ENCODE measurements around the gene MCTP1. TPM values are rescaled to one million over a fixed set of nuclear protein-coding genes. Genes with fewer than 3 reads are reported as not detected.

MCTP1 gene
- polyA plus RNA-seq (ENCODE audit: insufficient read length in 4 of 4): 1 to 10 TPM; 4.0 to 5.6 (median 5.0) TPM

DNA sequence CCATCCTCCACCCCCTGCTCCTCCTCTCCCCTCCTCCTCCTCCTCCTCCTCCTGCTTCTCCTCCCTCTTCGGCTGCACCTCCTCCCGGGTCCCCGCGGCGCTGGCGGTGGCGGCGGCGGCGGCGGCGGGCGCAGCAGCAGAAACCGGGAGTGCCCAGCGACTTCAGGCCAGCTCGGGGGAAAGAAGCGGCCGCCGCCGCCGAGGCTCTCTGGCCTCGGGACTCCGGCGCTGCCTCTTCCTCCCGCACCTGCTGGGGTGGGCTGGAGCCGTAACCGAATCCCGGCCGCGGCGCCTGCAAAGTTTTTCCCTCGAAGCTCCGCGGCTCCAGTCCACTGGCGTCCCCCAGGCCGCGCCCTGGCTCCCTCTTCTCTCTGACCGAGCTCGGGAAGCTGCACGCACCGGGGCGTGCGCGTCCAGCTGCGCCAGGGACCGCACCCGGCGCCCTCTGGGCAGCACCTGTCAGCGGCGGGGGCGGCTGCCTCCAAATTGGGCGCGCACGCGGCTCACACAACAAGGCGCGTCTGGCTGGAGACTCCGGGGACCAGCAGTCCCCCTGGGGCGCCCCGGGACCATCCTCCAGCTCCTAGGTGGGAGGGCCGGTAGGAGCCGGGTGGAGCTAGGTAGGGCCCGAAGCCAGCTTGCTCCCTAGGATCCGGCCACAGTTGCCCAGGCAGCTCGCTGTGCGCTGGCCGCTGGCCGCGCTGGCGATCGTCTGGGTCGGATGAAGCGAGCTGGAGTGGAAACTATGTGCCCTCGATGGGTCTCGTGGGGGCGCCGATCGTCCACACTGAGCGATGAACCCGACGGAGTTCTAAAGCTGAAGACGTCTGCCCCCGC, at the start of gene MCTP1:
MCTP1 (minus strand) TSS at position 523 of the 837 bp plus-strand sequence.
- DNase-seq (ENCODE audit: low read depth in 4 of 4, low spot score in 3 of 4): peak in 2 of 4 donors; percentile 12 to 19

DNA sequence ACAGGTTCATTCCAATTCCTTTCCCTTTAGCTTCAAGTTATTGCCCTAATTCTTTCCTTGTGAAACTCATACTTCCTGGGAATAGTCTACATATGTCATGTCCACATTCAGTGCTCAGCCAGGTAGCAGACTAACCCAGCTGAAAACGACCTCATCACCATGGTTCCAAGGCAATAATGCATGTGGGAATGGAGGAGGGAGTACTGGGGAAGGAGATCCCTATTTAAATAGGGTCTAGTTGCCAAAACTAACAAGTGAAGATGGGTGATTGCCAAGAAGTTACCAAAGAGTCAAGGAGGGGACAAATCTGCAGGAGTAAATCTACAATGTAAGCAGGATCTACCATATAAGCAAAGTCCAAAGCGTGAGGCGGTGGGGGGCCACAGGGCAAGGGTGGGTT, 47.3 kb upstream of the MCTP1 start:
- no peak for DNase-seq (ENCODE audit: low read depth in 4 of 4, low spot score in 3 of 4)

GRCh38 chr5:95331358-95331757, 46.5 kb upstream of the MCTP1 start:
- DNase-seq (ENCODE audit: low read depth in 4 of 4, low spot score in 3 of 4): no peak

GRCh38 chr5:95327211-95327610, 42.3 kb upstream of the MCTP1 start:
- DNase-seq (ENCODE audit: low read depth in 4 of 4, low spot score in 3 of 4): no peak

DNA sequence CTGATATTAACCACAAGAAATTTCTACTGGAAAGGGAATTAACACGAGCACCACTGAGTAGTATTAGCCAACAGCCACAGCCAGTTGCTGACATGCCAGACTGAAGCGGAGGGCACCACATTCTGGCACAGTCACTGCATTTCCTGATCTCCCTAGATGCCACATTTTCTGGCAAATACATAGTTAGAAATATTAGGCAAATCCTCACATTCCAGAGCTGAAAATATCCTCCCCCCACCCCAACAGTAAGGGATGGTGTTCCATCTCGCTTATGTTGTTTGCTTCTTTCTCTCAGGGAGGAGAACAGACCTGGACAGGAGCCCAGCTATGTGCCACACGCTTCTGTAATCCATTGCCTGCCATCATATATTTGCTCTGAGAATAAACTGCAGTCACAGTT, 32.8 kb upstream of the MCTP1 start:
- no peak for DNase-seq (ENCODE audit: low read depth in 4 of 4, low spot score in 3 of 4)

DNA sequence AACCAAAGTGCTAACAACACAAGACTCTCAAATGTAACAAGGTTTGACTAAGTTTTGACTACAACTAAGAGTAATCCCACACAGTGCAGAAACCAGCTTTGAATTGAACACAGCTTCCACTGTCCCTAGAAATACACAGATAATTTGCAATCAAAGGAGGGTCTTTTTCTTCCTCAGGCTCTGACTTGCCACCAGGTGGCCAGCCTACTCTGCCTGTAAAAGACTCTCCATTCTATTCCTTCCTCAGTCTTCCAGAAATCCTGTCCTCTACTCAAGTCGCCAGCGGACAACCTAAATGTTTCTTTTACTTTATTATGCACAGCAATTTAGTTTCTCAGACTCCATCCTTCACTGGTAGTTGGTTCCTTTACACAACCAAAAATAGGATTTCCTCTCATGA, 32.2 kb upstream of the MCTP1 start:
- DNase-seq (ENCODE audit: low read depth in 4 of 4, low spot score in 3 of 4): no peak

GRCh38 chr5:95304711-95305110, 19.8 kb upstream of the MCTP1 start:
- no peak for DNase-seq (ENCODE audit: low read depth in 4 of 4, low spot score in 3 of 4)

DNA sequence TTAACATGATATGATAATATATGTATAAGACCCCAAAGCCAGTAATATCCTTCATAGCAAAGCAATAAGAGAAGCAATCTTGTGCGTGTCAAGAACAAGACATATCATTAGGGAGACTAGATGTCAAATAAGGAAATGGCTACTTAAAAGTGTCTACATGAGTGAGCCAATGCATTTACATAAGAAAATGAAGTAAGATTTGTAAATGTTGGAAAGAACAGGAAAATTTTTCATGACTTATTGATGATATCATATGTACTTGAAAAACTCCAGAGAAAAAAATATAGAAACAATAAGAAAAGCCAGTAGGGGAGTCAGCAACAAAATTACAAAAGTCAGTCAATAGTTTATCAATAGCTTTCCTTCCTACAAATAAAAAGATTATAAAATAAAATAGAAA, 13.8 kb upstream of the MCTP1 start:
- DNase-seq (ENCODE audit: low read depth in 4 of 4, low spot score in 3 of 4): no peak

DNA sequence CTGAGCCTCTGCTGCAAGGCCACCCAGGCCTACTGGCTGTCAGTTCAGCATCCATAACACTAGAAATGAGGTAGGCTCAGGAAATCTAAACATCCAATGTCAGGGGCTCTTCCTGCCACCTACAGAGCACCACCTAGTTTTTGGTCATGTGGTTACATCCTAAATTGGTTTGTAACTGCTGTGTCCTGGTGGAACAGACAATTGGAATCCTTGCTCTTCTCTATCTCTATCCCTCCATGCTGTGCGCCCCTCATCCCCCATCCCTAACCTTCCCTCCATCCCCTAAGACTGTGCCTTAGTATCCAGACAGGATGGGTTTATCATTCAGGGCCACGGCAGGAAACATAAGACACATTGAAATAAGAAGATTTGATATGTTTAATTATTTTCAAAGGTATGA, 11.4 kb upstream of the MCTP1 start:
- no peak for DNase-seq (ENCODE audit: low read depth in 4 of 4, low spot score in 3 of 4)

DNA sequence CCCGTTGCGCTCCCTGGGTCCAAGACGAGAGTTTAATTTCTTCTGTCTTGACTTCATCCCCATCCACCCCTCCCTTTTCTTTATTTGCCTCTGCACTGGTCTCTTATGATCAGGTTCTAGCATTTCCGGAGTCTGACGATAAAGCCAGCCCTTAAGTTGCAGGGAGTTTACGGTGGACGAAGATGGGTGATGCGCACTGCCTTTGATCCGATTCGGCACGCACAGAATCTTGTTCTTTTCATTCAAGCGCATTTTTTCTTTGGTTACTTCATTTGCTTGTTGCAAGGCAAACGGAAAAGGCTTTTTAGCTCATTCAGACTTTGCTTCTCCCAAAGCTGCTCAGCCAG, 488 bp upstream of the MCTP1 start:
- DNase-seq (ENCODE audit: low read depth in 4 of 4, low spot score in 3 of 4): peak in 2 of 4 donors; percentile 5 to 8

DNA sequence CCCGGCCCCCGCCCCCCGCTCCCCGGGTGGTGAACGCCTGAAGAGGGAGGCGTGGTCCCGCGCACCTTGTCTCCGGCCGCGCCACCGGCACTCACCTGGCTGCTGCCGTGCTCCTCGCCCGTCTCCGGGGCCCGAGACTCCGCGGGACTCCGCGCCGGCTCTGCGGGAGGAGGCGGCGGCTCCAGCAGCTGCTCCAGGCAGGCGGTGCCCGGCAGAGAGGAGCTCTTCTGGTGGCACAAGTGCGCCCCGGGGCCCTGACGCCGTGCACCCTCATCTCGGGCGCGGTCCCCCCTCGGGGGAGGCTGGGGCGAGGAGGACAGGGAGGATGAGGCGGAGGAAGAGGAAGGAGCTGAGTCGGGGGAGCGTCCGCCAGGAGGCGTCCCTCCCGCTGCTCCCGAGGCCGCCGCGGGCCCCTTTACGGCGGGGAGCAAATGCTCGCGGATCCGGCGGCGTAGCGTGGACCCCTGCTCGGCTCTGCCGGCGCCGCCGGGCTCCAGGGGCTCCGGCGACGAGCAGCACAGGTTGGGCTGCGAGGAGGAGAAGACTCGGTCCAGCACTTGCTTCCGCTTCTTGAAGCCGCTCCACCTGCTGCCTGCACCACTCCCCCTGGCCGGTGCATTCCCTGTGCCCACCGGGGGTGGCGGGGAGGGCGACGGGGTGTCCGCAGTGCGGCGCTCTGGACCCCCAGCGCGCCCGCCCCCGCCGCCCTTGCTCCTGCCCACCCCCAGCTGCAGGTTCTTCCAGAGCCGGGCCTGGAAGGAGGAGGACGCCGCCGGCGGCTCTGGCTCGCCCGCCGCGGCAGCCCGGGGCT, 928 bp downstream of the MCTP1 start:
- DNase-seq (ENCODE audit: low read depth in 4 of 4, low spot score in 3 of 4): peak in 3 of 4 donors; percentile 16 to 32 (median 21)

GRCh38 chr5:95283022-95283615, 1.8 kb downstream of the MCTP1 start:
- no peak for DNase-seq (ENCODE audit: low read depth in 4 of 4, low spot score in 3 of 4)

DNA sequence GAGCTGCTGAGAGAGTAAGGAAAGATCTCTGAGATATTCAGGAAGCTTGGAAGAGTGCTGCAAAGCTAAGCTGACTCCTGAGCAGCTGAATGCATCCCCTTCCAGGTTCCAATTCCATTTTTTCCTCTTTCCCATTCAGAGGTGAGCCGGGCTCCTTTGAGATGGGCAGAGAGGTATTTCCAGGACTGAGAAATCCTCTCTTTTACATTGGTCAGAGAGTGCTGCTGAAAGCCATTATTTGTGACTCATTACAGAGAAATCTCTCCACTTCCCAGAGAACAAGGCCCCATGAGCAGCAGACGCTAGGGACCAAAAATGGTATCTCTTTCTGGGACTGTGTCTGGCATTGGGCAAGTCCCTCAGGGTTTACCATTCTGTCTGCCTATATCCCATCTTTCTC, 3.7 kb downstream of the MCTP1 start:
- DNase-seq (ENCODE audit: low read depth in 4 of 4, low spot score in 3 of 4): no peak

GRCh38 chr5:95280401-95281095, 4.3 kb downstream of the MCTP1 start:
- DNase-seq (ENCODE audit: low read depth in 4 of 4, low spot score in 3 of 4): no peak

GRCh38 chr5:95274011-95274410, 10.9 kb downstream of the MCTP1 start:
- no peak for DNase-seq (ENCODE audit: low read depth in 4 of 4, low spot score in 3 of 4)

- no peak for DNase-seq (ENCODE audit: low read depth in 4 of 4, low spot score in 3 of 4)
Measured at GRCh38 chr5:95272316-95272929, 12.5 kb downstream of the MCTP1 start.

DNA sequence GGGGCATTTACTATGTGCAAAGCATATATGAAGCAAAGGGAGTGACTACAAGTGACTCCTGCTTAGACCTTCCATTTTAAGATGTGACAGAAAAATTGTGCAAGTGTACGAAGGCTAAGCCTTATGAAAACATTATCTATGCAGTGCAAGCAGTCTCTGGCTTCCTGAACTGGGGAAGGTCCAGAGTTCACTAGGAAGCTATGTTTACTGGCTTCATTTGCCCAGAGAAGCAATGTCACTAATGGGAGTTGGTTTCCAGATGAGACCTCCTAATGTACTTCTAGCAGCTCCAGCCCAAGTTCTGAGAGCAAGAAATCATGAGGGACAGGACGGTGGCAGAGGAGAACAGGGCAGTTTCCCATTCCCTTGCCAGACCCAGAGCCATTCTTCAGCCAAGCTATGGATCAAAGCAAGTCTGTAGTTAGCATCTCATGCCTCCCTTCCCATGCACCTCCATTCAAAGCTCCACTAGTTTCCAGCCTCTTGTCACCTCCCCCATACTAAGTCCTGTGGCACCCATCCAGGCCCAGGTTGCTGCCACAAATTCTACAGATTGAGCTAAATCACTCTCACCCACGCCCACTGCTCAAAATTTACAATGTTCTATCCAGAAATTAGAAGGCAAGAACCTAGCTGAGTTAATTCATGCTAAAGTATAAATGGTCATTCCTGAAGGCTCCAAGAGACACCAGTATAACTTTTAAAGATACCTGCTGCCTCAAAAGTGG, 21.8 kb downstream of the MCTP1 start:
- DNase-seq (ENCODE audit: low read depth in 4 of 4, low spot score in 3 of 4): no peak

DNA sequence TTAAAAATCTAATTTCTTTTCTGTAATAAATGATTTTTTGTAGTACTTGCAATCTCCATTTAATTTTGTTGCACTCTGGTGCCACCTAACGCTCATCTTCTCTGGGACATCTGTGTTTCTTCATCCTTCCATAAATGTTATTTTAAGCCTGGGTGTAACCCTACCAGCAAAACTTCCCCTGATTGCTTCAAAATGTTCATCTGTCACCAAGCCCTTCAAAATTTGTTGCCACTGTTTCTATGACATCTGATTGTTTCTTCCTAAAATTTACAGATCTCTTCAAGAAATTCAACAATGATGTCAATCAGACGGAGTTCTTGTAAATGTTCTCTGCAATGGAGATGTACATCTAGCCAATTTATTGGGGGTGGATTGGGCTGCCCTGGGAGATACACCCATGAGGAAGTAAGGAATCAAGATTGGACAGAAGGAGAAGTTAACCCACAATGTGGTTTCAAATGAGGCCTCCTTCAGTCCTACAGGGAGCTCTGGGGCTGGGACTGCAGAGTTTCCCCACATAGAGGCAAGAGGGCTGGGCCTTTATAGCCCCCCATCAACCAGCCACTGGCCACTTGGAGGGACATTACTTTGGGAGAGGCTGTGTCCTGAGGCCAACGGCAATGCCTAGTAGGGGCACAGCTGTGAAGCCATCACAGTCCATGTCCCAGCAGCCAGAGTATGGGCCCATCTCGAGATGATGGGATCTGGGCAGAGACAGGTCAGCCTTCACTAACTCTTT, 23.3 kb downstream of the MCTP1 start:
- peak in 1 of 4 donors; percentile 14 for DNase-seq (ENCODE audit: low read depth in 4 of 4, low spot score in 3 of 4)

GRCh38 chr5:95256991-95257390, 27.9 kb downstream of the MCTP1 start:
- DNase-seq (ENCODE audit: low read depth in 4 of 4, low spot score in 3 of 4): no peak
